LNCaP clone FGC (cell line): Measurements from ENCODE around the gene ITPK1.

ENCODE experiments used
- DNase-seq: peaks from one replicate; pipeline ENCODE4 v3.0.0-alpha.2; 2011; ENCODE audit warnings: low read depth
- H3K4me3 ChIP-seq: 2 replicates; pipeline ENCODE4 v1.5.1; 2011; ENCODE audit warnings: mild to moderate bottlenecking, low read depth, low read length, control low read depth
- CTCF ChIP-seq: IDR thresholded peaks from 2 replicates; pipeline ENCODE4 v1.5.1; 2012; ENCODE audit warnings: mild to moderate bottlenecking; ENCODE audit not compliant: control insufficient read depth, insufficient read depth; ENCODE audit errors: extremely low read depth

Gene ITPK1

GRCh38 chr14:93089521-93090269 is 26.0 kb downstream of the ITPK1 start:
- no peak for TF ChIP-seq CTCF
- DNase-seq, result no peak
- H3K4me3 ChIP-seq, result no peak overlapping the region

- TF ChIP-seq CTCF, result no peak
- H3K4me3 ChIP-seq, result no peak overlapping the region
These were observed 29.2 kb downstream of the ITPK1 start for GRCh38 chr14:93086441-93087055.

GRCh38 chr14:93085911-93086310 is 29.8 kb downstream of the ITPK1 start:
- DNase-seq, result no peak
- H3K4me3 ChIP-seq, result no peak overlapping the region
- no peak for TF ChIP-seq CTCF

More at GRCh38 chr14:93086441-93087055, 29.2 kb downstream of the ITPK1 start:
- peak; percentile 6 for DNase-seq

- no peak for TF ChIP-seq CTCF
- DNase-seq, result peak; percentile 64
- no peak overlapping the region for H3K4me3 ChIP-seq
These were observed 30.6 kb downstream of the ITPK1 start for GRCh38 chr14:93084866-93085857.

GRCh38 chr14:93084402-93084801 is 31.3 kb downstream of the ITPK1 start:
- H3K4me3 ChIP-seq, result no peak overlapping the region
- no peak for TF ChIP-seq CTCF
- no peak for DNase-seq

GRCh38 chr14:93083917-93084316 is 31.8 kb downstream of the ITPK1 start:
- no peak for DNase-seq
- no peak for TF ChIP-seq CTCF
- no peak overlapping the region for H3K4me3 ChIP-seq
